Ishikawa (cell line): Measurements from ENCODE around the gene BEND5.

ENCODE experiments used
- CEBPB ChIP-seq: IDR thresholded peaks from 2 replicates; pipeline ENCODE4 v1.6.1; 2012
- CREB1 ChIP-seq: IDR thresholded peaks from 2 replicates; pipeline ENCODE4 v1.6.1; 2012; ENCODE audit warnings: low read depth
- EGR1 ChIP-seq: IDR thresholded peaks from 2 replicates; pipeline ENCODE4 v1.6.1; 2012
- EP300 ChIP-seq: IDR thresholded peaks from 2 replicates; pipeline ENCODE4 v1.6.1; 2012; ENCODE audit warnings: borderline replicate concordance
- FOXM1 ChIP-seq: IDR thresholded peaks from 2 replicates; pipeline ENCODE4 v1.6.1; 2012; ENCODE audit warnings: low read depth, borderline replicate concordance
- MAX ChIP-seq: IDR thresholded peaks from 2 replicates; pipeline ENCODE4 v1.6.1; 2012
- NFIC ChIP-seq: IDR thresholded peaks from 2 replicates; pipeline ENCODE4 v1.6.1; 2012
- RAD21 ChIP-seq: IDR thresholded peaks from 2 replicates; pipeline ENCODE4 v1.6.1; 2012; ENCODE audit warnings: low read depth
- REST ChIP-seq: IDR thresholded peaks from 2 replicates; pipeline ENCODE4 v1.6.1; 2012; ENCODE audit warnings: low read depth, mild to moderate bottlenecking
- TAF1 ChIP-seq: IDR thresholded peaks from 2 replicates; pipeline ENCODE4 v1.6.1; 2012; ENCODE audit warnings: low read depth, mild to moderate bottlenecking
- TCF12 ChIP-seq: IDR thresholded peaks from 2 replicates; pipeline ENCODE4 v1.6.1; 2012; ENCODE audit warnings: low read depth
- TEAD4 ChIP-seq: IDR thresholded peaks from 2 replicates; pipeline ENCODE4 v1.6.1; 2012
- USF1 ChIP-seq: IDR thresholded peaks from 2 replicates; pipeline ENCODE4 v1.6.1; 2012
- YY1 ChIP-seq: IDR thresholded peaks from 2 replicates; pipeline ENCODE4 v1.6.1; 2012; ENCODE audit warnings: low read depth
- ZBTB7A ChIP-seq: IDR thresholded peaks from 2 replicates; pipeline ENCODE4 v1.6.1; 2012; ENCODE audit warnings: low read depth

Gene BEND5

GRCh38 chr1:48683839-48684238 lies 92.9 kb downstream of the BEND5 start:
- no peak for TF ChIP-seq RAD21
- no peak for TF ChIP-seq TAF1
- no peak for TF ChIP-seq NFIC
- TF ChIP-seq REST, result no peak
- no peak for TF ChIP-seq MAX
- TF ChIP-seq ZBTB7A, result no peak

- TF ChIP-seq YY1 (no peak), EGR1 (no peak), RAD21 (no peak), ZBTB7A (no peak)
These were observed 95.0 kb downstream of the BEND5 start for GRCh38 chr1:48681476-48682305.

GRCh38 chr1:48680411-48681035 lies 96.2 kb downstream of the BEND5 start:
- TF ChIP-seq NFIC (no peak), CEBPB (no peak), ZBTB7A (no peak), TEAD4 (no peak), REST (no peak), USF1 (no peak), TAF1 (no peak), YY1 (no peak), EP300 (no peak), FOXM1 (no peak), MAX (no peak), EGR1 (no peak), TCF12 (no peak), CREB1 (no peak), RAD21 (no peak)

- TF ChIP-seq TCF12 (no peak), EP300 (no peak), MAX (no peak), ZBTB7A (no peak), CEBPB (no peak), TEAD4 (no peak), RAD21 (no peak)
These were observed 96.8 kb downstream of the BEND5 start for GRCh38 chr1:48679859-48680258.

GRCh38 chr1:48678710-48679505 lies 97.8 kb downstream of the BEND5 start:
- TF ChIP-seq NFIC, result no peak
- TF ChIP-seq TCF12, result no peak
- TF ChIP-seq USF1, result no peak
- TF ChIP-seq FOXM1, result no peak
- TF ChIP-seq REST, result no peak
- TF ChIP-seq RAD21, result no peak
- TF ChIP-seq EGR1, result no peak
- no peak for TF ChIP-seq TAF1
- no peak for TF ChIP-seq CREB1
- TF ChIP-seq CEBPB, result no peak
- TF ChIP-seq TEAD4, result no peak
- TF ChIP-seq YY1, result no peak
- no peak for TF ChIP-seq ZBTB7A
- no peak for TF ChIP-seq MAX
- TF ChIP-seq EP300, result no peak
